AG09319 (cell line): ENCODE data around the gene SND1.

Experiments used
- DNase-seq: peaks from one replicate; pipeline ENCODE4 v3.0.0-alpha.2; 2010; ENCODE audit warnings: low read depth; ENCODE audit errors: extremely low read depth
- TF ChIP-seq, protein P1 (sequence below): IDR thresholded peaks from 2 replicates; pipeline ENCODE4 v1.5.1; 2011; ENCODE audit warnings: low read depth, mild to moderate bottlenecking, inconsistent platforms, low read length, moderate library complexity

SND1 gene

GRCh38 chr7:127924874-127925273 is 272.9 kb downstream of the SND1 start:
- no peak for DNase-seq
- TF ChIP-seq, protein P1, sequence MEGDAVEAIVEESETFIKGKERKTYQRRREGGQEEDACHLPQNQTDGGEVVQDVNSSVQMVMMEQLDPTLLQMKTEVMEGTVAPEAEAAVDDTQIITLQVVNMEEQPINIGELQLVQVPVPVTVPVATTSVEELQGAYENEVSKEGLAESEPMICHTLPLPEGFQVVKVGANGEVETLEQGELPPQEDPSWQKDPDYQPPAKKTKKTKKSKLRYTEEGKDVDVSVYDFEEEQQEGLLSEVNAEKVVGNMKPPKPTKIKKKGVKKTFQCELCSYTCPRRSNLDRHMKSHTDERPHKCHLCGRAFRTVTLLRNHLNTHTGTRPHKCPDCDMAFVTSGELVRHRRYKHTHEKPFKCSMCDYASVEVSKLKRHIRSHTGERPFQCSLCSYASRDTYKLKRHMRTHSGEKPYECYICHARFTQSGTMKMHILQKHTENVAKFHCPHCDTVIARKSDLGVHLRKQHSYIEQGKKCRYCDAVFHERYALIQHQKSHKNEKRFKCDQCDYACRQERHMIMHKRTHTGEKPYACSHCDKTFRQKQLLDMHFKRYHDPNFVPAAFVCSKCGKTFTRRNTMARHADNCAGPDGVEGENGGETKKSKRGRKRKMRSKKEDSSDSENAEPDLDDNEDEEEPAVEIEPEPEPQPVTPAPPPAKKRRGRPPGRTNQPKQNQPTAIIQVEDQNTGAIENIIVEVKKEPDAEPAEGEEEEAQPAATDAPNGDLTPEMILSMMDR, result no peak

- no peak for DNase-seq
- TF ChIP-seq, protein P1, result no peak
Measured at GRCh38 chr7:127927348-127927696, 275.3 kb downstream of the SND1 start.

DNA sequence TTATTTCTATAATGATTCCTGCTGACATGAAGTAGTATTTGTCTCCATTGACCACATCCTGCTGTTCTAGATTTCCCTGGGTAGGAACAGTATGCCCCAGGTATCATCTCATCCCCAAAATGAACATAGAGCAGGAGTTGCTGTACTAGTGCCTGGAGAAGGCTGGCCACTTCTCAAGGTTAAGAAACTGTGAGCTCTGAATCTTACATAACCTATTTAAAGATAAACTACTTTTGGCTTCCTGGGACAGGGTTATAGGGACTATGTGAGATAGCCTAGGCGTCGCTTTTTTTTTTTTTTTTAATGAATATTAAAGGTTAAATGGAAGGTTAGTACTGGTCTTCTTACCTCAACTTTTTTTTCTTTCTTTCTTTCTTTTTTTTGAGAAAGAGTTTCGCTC is 276.2 kb downstream of the SND1 start:
- TF ChIP-seq, protein P1, result no peak
- DNase-seq, result no peak

GRCh38 chr7:127928852-127929251 is 276.9 kb downstream of the SND1 start:
- DNase-seq, result no peak
- TF ChIP-seq, protein P1, result no peak

DNA sequence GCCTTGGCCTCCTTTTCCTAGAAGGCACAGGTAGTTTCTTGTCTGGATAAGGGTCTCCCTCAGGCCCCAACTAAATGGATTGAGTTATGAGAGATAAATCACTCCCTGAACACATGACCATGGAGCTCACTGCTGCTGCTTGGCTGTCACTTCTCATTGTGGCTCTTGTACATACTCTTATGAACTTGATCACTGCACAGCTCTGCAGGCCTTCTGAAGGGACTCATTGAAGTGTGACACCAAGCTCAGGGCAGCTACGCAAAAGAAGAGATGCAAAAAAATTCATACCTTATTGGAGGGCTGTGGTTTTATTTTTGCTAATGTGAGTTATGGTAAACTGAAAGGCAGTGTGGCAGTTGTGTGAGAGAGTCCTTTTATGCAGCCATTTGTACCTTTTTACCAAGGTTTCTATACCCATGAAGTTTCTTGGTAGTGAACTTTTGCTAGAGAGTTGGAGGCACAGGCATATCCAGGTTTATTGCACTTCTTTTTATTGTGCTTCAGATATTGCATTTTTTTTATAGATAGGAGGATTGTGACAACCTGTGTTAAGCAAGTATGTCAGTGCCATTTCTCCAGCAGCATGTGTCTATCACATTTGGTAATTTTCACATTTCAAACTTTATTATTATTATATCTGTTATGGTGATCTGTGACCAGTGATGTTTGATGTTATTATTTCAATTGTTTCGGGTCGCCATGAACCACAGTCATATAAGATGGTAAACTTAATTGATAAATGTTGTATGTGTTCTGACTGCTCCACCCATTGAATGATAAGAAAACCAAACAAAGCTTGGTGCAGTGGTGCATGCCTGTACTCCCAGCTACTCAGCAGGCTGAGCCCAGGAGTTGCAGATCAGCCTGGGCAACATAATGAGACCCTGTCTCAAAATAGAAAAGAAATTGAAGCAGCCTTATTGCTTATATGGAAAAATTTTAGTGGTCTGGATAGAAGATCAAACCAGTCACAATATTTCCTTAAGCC is 278.6 kb downstream of the SND1 start:
- TF ChIP-seq, protein P1, result no peak
- no peak for DNase-seq

- no peak for DNase-seq
- TF ChIP-seq, protein P1, result no peak
Measured at GRCh38 chr7:127932076-127932475, 280.1 kb downstream of the SND1 start.

DNA sequence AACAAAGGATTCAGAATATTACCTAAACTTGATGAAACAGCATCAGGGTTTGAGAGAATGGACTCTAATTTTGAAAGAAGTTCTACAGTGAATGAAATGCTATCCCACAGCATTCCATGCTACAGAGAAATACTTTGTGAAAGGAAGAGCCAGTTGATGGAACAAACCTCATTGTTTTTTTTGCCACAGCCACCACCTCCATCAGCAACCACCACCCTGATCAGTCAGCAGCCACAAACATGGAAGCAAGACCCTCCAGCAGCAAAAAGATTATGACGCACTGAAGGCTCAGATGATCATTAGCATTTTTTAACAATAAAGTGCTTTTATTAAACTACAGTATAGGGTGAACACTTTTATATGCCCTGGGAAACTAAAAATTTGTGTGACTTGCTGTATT is 280.5 kb downstream of the SND1 start:
- TF ChIP-seq, protein P1, result no peak
- DNase-seq, result no peak
